OCI-LY1 (cell line): ENCODE data around the gene ARHGEF28.

ENCODE experiments used
- H2AFZ ChIP-seq: fragments of 200-600 bp; sonication (generic), shearing (Covaris generic); 2 replicates; pipeline ENCODE4 v1.6.0; 2014; ENCODE audit warnings: antibody characterized with exemption, mild to moderate bottlenecking, low read length
- H3F3A ChIP-seq: fragments of 200-600 bp; sonication (generic), shearing (Covaris generic); 2 replicates; pipeline ENCODE4 v1.6.0; 2014; ENCODE audit warnings: mild to moderate bottlenecking, antibody characterized with exemption, low read length, moderate library complexity; ENCODE audit not compliant: insufficient read depth
- H3K27ac ChIP-seq: fragments of 200-600 bp; sonication (generic); 2 replicates; pipeline ENCODE4 v1.5.1; 2014; ENCODE audit warnings: low read length, mixed run types, mild to moderate bottlenecking, low read depth; ENCODE audit not compliant: poor library complexity, severe bottlenecking
- H3K27me3 ChIP-seq: fragments of 200-600 bp; sonication (generic); 2 replicates; pipeline ENCODE4 v1.6.0; 2014; ENCODE audit warnings: antibody characterized with exemption, mild to moderate bottlenecking, low read length, moderate library complexity; ENCODE audit not compliant: insufficient read depth
- H3K36me3 ChIP-seq: fragments of 200-600 bp; sonication (generic); 2 replicates; pipeline ENCODE4 v1.6.1; 2014; ENCODE audit warnings: mild to moderate bottlenecking, antibody characterized with exemption, low read length, moderate library complexity, mixed read lengths; ENCODE audit not compliant: insufficient read depth
- H3K4me1 ChIP-seq: fragments of 200-600 bp; sonication (generic); 2 replicates; pipeline ENCODE4 v1.5.1; 2014; ENCODE audit warnings: mild to moderate bottlenecking, low read length, moderate library complexity; ENCODE audit not compliant: insufficient read depth, severe bottlenecking
- H3K4me2 ChIP-seq: fragments of 200-600 bp; sonication (generic), shearing (Covaris generic); 2 replicates; pipeline ENCODE4 v1.6.1; 2014; ENCODE audit warnings: low read length
- H3K4me3 ChIP-seq: fragments of 200-600 bp; sonication (generic); 2 replicates; pipeline ENCODE4 v1.5.1; 2014; ENCODE audit warnings: low read length, low read depth, mild to moderate bottlenecking, mixed read lengths; ENCODE audit not compliant: poor library complexity, severe bottlenecking
- H3K79me2 ChIP-seq: fragments of 200-600 bp; shearing (Covaris generic); 2 replicates; pipeline ENCODE4 v1.6.1; 2016; ENCODE audit warnings: mixed run types, low read length, mixed read lengths; ENCODE audit not compliant: insufficient read depth
- H3K9ac ChIP-seq: fragments of 200-600 bp; sonication (generic), shearing (Covaris generic); 2 replicates; pipeline ENCODE4 v1.6.1; 2014; ENCODE audit warnings: mild to moderate bottlenecking, low read length, mixed read lengths
- H3K9me2 ChIP-seq: fragments of 200-600 bp; sonication (generic), shearing (Covaris generic); 2 replicates; pipeline ENCODE4 v1.6.1; 2014; ENCODE audit warnings: low read depth, mild to moderate bottlenecking, low read length, mixed read lengths
- H3K9me3 ChIP-seq: fragments of 200-600 bp; shearing (Covaris generic); 2 replicates; pipeline ENCODE4 v1.6.1; 2014; ENCODE audit warnings: low read length, mixed read lengths
- H4K20me1 ChIP-seq: fragments of 200-600 bp; sonication (generic), shearing (Covaris generic); 2 replicates; pipeline ENCODE4 v1.6.0; 2016; ENCODE audit warnings: mild to moderate bottlenecking, low read length; ENCODE audit not compliant: insufficient read depth
- EZH2 ChIP-seq: fragments of 200-600 bp; sonication (generic), shearing (Covaris generic); IDR thresholded peaks from 2 replicates; pipeline ENCODE4 v1.8.0; 2017; ENCODE audit warnings: borderline replicate concordance, mixed run types, mild to moderate bottlenecking, antibody characterized with exemption, low read length, moderate library complexity, mixed read lengths
- TF ChIP-seq, protein P1 (sequence below): fragments of 200-600 bp; sonication (generic), shearing (Covaris generic); IDR thresholded peaks from 2 replicates; pipeline ENCODE4 v1.5.1; 2017; ENCODE audit warnings: mild to moderate bottlenecking, antibody characterized with exemption, low read length, moderate library complexity, mixed read lengths

The ARHGEF28 gene

GRCh38 chr5:73911761-73912393 lies 285.9 kb downstream of the ARHGEF28 start:
- no peak overlapping the region for H3K4me2 ChIP-seq
- H3K4me1 ChIP-seq: no peaks in the 10 kb centered on the region
- no peak overlapping the region for H3K27ac ChIP-seq

DNA sequence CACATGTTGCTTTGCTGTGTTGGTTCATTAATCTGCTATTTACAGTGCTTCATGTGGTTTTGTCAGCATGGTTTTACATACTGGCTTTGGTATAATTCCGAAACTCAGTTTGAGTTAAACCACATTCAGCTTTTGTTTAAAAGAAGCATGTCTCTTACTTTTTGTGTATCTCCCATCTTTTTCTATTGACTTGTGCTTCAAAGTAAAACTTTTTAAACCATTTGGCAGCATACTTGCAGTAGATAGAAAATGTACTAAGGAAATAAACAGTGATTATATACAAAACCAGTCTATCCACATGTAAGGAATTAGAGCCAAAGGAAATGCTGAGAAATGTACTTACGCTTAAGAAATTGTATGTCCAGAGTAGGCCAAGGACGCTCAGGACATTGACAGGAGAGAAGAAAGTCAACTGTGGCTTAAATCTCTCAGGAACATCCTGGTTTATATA lies 286.9 kb downstream of the ARHGEF28 start:
- Histone ChIP-seq H3K27ac (no peak overlapping the region), H3K4me1 (no peaks in the 10 kb centered on the region), H3K4me2 (no peak overlapping the region), H4K20me1 (no peaks in the 10 kb centered on the region), H3K36me3 (no peaks in the 10 kb centered on the region), H3F3A (no peaks in the 10 kb centered on the region), H3K9ac (no peak overlapping the region), H3K79me2 (no peaks in the 10 kb centered on the region), H2AFZ (no peak overlapping the region), H3K27me3 (no peaks in the 10 kb centered on the region), H3K9me3 (no peaks in the 10 kb centered on the region), H3K9me2 (no peaks in the 10 kb centered on the region), H3K4me3 (no peak overlapping the region)
- no peak for TF ChIP-seq EZH2
- TF ChIP-seq, protein P1, sequence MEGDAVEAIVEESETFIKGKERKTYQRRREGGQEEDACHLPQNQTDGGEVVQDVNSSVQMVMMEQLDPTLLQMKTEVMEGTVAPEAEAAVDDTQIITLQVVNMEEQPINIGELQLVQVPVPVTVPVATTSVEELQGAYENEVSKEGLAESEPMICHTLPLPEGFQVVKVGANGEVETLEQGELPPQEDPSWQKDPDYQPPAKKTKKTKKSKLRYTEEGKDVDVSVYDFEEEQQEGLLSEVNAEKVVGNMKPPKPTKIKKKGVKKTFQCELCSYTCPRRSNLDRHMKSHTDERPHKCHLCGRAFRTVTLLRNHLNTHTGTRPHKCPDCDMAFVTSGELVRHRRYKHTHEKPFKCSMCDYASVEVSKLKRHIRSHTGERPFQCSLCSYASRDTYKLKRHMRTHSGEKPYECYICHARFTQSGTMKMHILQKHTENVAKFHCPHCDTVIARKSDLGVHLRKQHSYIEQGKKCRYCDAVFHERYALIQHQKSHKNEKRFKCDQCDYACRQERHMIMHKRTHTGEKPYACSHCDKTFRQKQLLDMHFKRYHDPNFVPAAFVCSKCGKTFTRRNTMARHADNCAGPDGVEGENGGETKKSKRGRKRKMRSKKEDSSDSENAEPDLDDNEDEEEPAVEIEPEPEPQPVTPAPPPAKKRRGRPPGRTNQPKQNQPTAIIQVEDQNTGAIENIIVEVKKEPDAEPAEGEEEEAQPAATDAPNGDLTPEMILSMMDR: no peak

More at GRCh38 chr5:73911761-73912393, 285.9 kb downstream of the ARHGEF28 start:
- H3K9me2 ChIP-seq: no peaks in the 10 kb centered on the region
- no peaks in the 10 kb centered on the region for H3F3A ChIP-seq
- H3K4me3 ChIP-seq: no peak overlapping the region
- no peaks in the 10 kb centered on the region for H3K9me3 ChIP-seq
- no peak overlapping the region for H2AFZ ChIP-seq
- H3K36me3 ChIP-seq: no peaks in the 10 kb centered on the region
- TF ChIP-seq EZH2: no peak
- TF ChIP-seq, protein P1: no peak
- H4K20me1 ChIP-seq: no peaks in the 10 kb centered on the region
- no peak overlapping the region for H3K9ac ChIP-seq
- no peaks in the 10 kb centered on the region for H3K27me3 ChIP-seq
- no peaks in the 10 kb centered on the region for H3K79me2 ChIP-seq

- Histone ChIP-seq H3K4me1 (no peaks in the 10 kb centered on the region), H3K79me2 (no peaks in the 10 kb centered on the region), H3K9me2 (no peaks in the 10 kb centered on the region), H4K20me1 (no peaks in the 10 kb centered on the region), H3K36me3 (no peaks in the 10 kb centered on the region), H2AFZ (no peak overlapping the region), H3K9ac (no peak overlapping the region), H3F3A (no peaks in the 10 kb centered on the region), H3K9me3 (no peaks in the 10 kb centered on the region), H3K4me2 (no peak overlapping the region), H3K27ac (no peak overlapping the region), H3K4me3 (no peak overlapping the region), H3K27me3 (no peaks in the 10 kb centered on the region)
- no peak for TF ChIP-seq EZH2
- TF ChIP-seq, protein P1: no peak
Observed at GRCh38 chr5:73913971-73914370, 288.0 kb downstream of the ARHGEF28 start.
